ENCODE data around the gene NDRG3.
A peak's percentile ranks its signal among the peaks of the same experiment; 100 is the strongest.

NDRG3 gene

DNA sequence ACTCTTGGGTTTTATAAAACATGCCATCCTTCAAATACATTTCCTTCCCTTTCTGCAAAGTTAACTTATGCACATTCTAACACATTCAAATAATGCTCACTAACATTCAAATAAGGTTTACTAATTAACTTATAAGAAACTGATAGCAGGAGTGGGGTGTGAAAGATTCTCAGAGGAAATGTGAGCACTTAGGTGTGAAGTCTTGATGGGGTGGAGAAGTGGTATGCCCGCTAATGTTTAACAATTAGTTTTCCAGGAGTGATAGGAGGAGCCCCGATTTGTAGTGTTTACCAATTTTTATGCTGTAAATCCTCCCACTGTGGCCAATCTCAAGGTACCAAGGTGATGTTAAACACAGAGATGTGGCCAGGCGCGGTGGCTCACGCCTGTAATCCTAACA lies 46.0 kb upstream of the NDRG3 start:
- no peaks in the 10 kb centered on the region for H3K27me3 ChIP-seq (ENCODE audit: insufficient read depth, poor library complexity, severe bottlenecking)
- no peak overlapping the region for H3K4me3 ChIP-seq (replicated peaks; ENCODE audit: insufficient read depth, low read length)
- no peak for TF ChIP-seq SPI1 (IDR thresholded peaks at IDR 0.05; ENCODE audit: borderline replicate concordance, low read depth)
- TF ChIP-seq, protein P1, sequence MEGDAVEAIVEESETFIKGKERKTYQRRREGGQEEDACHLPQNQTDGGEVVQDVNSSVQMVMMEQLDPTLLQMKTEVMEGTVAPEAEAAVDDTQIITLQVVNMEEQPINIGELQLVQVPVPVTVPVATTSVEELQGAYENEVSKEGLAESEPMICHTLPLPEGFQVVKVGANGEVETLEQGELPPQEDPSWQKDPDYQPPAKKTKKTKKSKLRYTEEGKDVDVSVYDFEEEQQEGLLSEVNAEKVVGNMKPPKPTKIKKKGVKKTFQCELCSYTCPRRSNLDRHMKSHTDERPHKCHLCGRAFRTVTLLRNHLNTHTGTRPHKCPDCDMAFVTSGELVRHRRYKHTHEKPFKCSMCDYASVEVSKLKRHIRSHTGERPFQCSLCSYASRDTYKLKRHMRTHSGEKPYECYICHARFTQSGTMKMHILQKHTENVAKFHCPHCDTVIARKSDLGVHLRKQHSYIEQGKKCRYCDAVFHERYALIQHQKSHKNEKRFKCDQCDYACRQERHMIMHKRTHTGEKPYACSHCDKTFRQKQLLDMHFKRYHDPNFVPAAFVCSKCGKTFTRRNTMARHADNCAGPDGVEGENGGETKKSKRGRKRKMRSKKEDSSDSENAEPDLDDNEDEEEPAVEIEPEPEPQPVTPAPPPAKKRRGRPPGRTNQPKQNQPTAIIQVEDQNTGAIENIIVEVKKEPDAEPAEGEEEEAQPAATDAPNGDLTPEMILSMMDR (IDR thresholded peaks at IDR 0.05; ENCODE audit: insufficient read depth, low read length) = no peak
- TF ChIP-seq GABPA (IDR thresholded peaks at IDR 0.05; ENCODE audit: low read depth) = no peak
- TF ChIP-seq, protein P2, sequence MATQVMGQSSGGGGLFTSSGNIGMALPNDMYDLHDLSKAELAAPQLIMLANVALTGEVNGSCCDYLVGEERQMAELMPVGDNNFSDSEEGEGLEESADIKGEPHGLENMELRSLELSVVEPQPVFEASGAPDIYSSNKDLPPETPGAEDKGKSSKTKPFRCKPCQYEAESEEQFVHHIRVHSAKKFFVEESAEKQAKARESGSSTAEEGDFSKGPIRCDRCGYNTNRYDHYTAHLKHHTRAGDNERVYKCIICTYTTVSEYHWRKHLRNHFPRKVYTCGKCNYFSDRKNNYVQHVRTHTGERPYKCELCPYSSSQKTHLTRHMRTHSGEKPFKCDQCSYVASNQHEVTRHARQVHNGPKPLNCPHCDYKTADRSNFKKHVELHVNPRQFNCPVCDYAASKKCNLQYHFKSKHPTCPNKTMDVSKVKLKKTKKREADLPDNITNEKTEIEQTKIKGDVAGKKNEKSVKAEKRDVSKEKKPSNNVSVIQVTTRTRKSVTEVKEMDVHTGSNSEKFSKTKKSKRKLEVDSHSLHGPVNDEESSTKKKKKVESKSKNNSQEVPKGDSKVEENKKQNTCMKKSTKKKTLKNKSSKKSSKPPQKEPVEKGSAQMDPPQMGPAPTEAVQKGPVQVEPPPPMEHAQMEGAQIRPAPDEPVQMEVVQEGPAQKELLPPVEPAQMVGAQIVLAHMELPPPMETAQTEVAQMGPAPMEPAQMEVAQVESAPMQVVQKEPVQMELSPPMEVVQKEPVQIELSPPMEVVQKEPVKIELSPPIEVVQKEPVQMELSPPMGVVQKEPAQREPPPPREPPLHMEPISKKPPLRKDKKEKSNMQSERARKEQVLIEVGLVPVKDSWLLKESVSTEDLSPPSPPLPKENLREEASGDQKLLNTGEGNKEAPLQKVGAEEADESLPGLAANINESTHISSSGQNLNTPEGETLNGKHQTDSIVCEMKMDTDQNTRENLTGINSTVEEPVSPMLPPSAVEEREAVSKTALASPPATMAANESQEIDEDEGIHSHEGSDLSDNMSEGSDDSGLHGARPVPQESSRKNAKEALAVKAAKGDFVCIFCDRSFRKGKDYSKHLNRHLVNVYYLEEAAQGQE (IDR thresholded peaks at IDR 0.05; ENCODE audit: insufficient replicate concordance, low read depth) = no peak
- TF ChIP-seq POLR2AphosphoS5 (IDR thresholded peaks at IDR 0.05; ENCODE audit: low read depth) = no peak
- no peak for DNase-seq (ENCODE audit: low read depth in 1 of 2, low spot score in 1 of 2)
- H3K27ac ChIP-seq (replicated peaks) = no peak overlapping the region

DNA sequence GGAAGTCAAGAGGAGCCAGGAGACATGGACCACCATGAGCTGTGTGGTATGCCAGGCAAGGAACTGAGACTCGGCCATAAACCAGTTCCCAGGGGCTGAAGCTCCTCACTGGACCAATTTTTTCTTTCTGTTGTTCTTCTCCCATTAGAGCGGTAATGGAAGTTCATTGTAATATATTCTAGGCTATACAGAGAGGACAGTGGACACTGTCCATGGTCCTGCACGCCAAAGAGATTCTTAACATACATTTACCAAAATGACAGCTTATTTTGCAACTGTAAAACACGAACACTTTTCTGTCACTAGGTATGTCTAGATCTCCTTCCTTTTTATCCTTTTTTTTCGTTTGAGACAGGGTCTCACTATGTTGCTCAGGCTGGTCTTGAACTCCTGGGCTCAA lies 40.8 kb upstream of the NDRG3 start:
- no peak for DNase-seq (ENCODE audit: low read depth in 1 of 2, low spot score in 1 of 2)
- Histone ChIP-seq H3K4me3 (replicated peaks; ENCODE audit: insufficient read depth, low read length) (no peak overlapping the region), H3K27ac (replicated peaks) (no peak overlapping the region), H3K27me3 (ENCODE audit: insufficient read depth, poor library complexity, severe bottlenecking) (no peaks in the 10 kb centered on the region)
- TF ChIP-seq GABPA (IDR thresholded peaks at IDR 0.05; ENCODE audit: low read depth) (no peak), SPI1 (IDR thresholded peaks at IDR 0.05; ENCODE audit: borderline replicate concordance, low read depth) (no peak)
- TF ChIP-seq, protein P2 (IDR thresholded peaks at IDR 0.05; ENCODE audit: insufficient replicate concordance, low read depth) = peak; percentile 89

DNA sequence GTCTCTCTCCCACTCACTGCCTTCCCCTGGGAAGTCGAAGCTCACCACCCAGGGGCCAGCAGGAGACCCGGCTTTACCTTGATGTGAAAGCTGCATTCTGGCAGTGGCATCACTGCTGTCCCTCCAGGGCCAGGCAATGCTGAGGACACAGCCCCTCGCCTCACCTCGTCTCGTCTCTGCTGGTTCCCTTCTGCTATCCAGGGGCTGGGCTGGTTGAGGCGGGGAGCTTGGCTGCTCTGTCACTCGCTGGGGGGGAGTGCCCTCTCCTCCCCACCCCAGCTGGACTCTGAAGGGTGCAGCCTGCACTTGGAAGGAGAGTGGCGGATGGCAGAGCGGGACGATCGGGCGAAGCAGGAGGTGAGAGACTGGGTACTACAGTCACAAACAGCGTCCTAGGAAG lies 40.4 kb upstream of the NDRG3 start:
- TF ChIP-seq, protein P2 (IDR thresholded peaks at IDR 0.05; ENCODE audit: insufficient replicate concordance, low read depth) = no peak
- TF ChIP-seq GABPA (IDR thresholded peaks at IDR 0.05; ENCODE audit: low read depth) (no peak), POLR2AphosphoS5 (IDR thresholded peaks at IDR 0.05; ENCODE audit: low read depth) (no peak), SPI1 (IDR thresholded peaks at IDR 0.05; ENCODE audit: borderline replicate concordance, low read depth) (no peak)
- TF ChIP-seq, protein P1 (IDR thresholded peaks at IDR 0.05; ENCODE audit: insufficient read depth, low read length) = no peak

More for the DNA sequence above, 40.4 kb upstream of the NDRG3 start:
- no peak overlapping the region for H3K27ac ChIP-seq (replicated peaks)
- H3K4me3 ChIP-seq (replicated peaks; ENCODE audit: insufficient read depth, low read length) = no peak overlapping the region
- DNase-seq (ENCODE audit: low read depth in 1 of 2, low spot score in 1 of 2) = no peak
- H3K27me3 ChIP-seq (ENCODE audit: insufficient read depth, poor library complexity, severe bottlenecking) = no peaks in the 10 kb centered on the region
